Retinal pigment epithelial cell (primary cell): Measurements from ENCODE around the gene TBCEL.

Experiments used
- DNase-seq: peaks from one replicate; pipeline ENCODE4 v3.0.0-alpha.2; 2010; ENCODE audit warnings: low read depth
- H3K4me3 ChIP-seq: 2 replicates; pipeline ENCODE4 v1.5.1; 2011; ENCODE audit warnings: mild to moderate bottlenecking, low read length, control low read depth, moderate library complexity
- TF ChIP-seq, protein P1 (sequence below): conservative IDR thresholded peaks from 2 replicates; pipeline ENCODE4 v1.5.1; 2011; ENCODE audit warnings: low read depth, low read length, control low read depth, inconsistent platforms

Gene TBCEL

DNA sequence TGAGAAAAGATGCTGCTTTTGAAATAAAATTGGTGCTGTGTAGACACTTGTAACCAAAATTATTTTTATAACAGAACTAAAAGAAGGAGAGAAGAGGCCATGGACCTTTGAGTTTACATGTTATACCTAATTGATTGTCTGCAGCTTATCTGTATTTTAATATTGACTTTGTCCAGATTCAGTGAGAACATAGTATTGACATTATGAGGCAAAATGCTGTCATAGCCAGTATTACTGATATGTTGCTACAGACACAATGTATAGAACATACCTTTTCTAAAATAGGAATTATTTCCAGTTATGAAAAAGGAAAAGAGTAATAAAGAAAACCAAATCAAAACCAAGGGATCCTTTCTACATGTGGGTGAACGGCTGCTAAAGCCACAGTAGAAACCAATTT lies 65.7 kb downstream of the TBCEL start:
- TF ChIP-seq, protein P1, sequence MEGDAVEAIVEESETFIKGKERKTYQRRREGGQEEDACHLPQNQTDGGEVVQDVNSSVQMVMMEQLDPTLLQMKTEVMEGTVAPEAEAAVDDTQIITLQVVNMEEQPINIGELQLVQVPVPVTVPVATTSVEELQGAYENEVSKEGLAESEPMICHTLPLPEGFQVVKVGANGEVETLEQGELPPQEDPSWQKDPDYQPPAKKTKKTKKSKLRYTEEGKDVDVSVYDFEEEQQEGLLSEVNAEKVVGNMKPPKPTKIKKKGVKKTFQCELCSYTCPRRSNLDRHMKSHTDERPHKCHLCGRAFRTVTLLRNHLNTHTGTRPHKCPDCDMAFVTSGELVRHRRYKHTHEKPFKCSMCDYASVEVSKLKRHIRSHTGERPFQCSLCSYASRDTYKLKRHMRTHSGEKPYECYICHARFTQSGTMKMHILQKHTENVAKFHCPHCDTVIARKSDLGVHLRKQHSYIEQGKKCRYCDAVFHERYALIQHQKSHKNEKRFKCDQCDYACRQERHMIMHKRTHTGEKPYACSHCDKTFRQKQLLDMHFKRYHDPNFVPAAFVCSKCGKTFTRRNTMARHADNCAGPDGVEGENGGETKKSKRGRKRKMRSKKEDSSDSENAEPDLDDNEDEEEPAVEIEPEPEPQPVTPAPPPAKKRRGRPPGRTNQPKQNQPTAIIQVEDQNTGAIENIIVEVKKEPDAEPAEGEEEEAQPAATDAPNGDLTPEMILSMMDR: no peak
- H3K4me3 ChIP-seq: no peak overlapping the region
- DNase-seq: no peak

GRCh38 chr11:121090145-121090721 lies 66.3 kb downstream of the TBCEL start:
- TF ChIP-seq, protein P1: no peak
- H3K4me3 ChIP-seq: no peak overlapping the region
- no peak for DNase-seq

DNA sequence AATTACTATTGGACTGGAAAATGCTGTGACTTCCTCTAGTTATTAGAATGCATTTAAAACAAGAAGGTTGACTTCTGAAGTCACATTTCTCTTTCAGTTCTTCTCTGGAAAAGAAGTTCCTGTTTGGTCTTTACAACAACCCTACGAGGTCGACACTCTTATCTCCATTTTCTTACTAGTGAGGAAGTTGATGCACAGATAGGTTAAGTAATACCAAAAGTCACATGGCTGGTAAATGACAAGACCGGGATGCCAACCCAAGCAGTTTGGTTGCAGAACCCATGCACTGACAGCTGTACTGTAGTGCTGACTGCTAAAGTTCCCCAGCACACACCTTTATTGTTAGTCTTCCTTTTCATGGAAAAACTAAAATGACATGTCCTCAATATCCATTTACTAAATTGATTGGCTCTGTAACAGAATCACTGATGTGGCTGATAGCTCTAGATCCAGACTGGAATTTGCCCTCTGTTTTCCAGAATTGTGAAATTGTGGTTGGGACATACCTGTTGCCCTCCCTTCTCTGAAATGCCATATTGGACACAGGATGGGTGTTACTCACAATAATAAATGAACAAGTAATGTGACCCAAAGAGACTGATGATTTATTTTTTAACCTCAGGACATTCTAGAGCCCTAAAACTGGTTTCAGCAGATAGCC lies 67.7 kb downstream of the TBCEL start:
- no peak for DNase-seq
- H3K4me3 ChIP-seq: no peak overlapping the region
- TF ChIP-seq, protein P1: no peak

DNA sequence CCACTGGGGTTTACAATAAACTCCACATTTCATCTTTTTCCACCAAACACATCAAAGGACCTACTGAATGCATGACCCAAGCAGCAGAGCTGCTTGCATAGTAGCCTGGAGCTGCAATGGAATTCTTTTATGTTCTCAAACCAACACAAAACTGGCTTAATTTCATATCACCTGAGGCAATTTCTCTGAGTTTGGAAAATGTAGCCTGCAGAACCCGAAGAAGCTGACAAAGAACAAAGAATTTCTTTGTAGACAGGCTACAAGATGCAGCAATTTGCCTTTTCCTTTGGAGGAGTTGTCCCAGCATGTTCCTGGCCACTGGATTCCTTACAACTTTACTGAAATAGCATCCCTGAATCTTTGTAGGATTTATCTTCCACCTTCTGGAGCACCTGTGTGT lies 71.7 kb downstream of the TBCEL start:
- no peak for DNase-seq
- H3K4me3 ChIP-seq: no peak overlapping the region
- TF ChIP-seq, protein P1: no peak

GRCh38 chr11:121099364-121099763 lies 75.5 kb downstream of the TBCEL start:
- DNase-seq: no peak
- TF ChIP-seq, protein P1: no peak
- no peak overlapping the region for H3K4me3 ChIP-seq

GRCh38 chr11:121099885-121100284 lies 76.0 kb downstream of the TBCEL start:
- DNase-seq: no peak
- TF ChIP-seq, protein P1: no peak
- H3K4me3 ChIP-seq: no peak overlapping the region

DNA sequence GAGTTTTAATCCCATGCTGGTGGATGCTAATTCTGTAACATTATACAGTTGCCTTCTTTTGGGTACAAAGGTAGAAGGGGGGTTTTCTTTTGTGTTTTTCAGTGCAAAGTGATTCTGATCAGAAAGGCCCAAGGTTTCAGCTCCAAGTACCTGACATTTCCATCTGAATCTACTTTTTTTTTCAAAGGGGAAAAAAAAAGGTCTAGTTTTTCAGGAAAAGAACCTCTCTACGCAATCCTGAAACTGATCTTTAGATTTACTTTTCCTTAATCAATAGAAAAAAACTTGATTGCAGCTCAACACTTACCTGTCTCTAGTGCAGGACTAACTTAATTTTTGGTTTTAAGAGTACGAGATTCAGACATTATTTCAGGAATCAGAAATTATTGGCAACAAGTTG lies 77.0 kb downstream of the TBCEL start, which contains the start of gene TECTA:
Gene TECTA (plus strand): TSS at position 301 of the 400 bp plus-strand sequence. CDS start 1,423 bp downstream, outside the sequence.
- no peak within 1 kb of the TSS for H3K4me3 ChIP-seq
- no peak for DNase-seq
- TF ChIP-seq, protein P1: no peak
